Trophoblast cell (in vitro differentiated cells and primary cell): ENCODE results near the gene ALOX5AP.

Source experiments
- DNase-seq, 2 donors: peaks; one replicate each; pipeline ENCODE4 v3.0.0-alpha.2; 2016
- H2AFZ ChIP-seq: 2 replicates; pipeline ENCODE4 v1.6.1; 2013; ENCODE audit warnings: low read length, moderate library complexity, mild to moderate bottlenecking; ENCODE audit not compliant: insufficient read depth, poor library complexity
- H2AK5ac ChIP-seq: 2 replicates; pipeline ENCODE4 v1.6.1; 2013; ENCODE audit warnings: mild to moderate bottlenecking, low read length
- H2BK120ac ChIP-seq: 2 replicates; pipeline ENCODE4 v1.6.1; 2013; ENCODE audit warnings: low read length, mild to moderate bottlenecking, moderate library complexity; ENCODE audit not compliant: insufficient read depth, poor library complexity
- H2BK12ac ChIP-seq: 2 replicates; pipeline ENCODE4 v1.6.1; 2013; ENCODE audit warnings: mild to moderate bottlenecking, low read length, moderate library complexity
- H2BK5ac ChIP-seq: 2 replicates; pipeline ENCODE4 v1.6.1; 2013; ENCODE audit warnings: low read length, low read depth, moderate library complexity, mild to moderate bottlenecking; ENCODE audit not compliant: poor library complexity
- H3K14ac ChIP-seq: 2 replicates; pipeline ENCODE4 v1.6.1; 2013; ENCODE audit warnings: mild to moderate bottlenecking, low read length
- H3K18ac ChIP-seq: 2 replicates; pipeline ENCODE4 v1.6.1; 2013; ENCODE audit warnings: mild to moderate bottlenecking, low read length
- H3K23ac ChIP-seq: 2 replicates; pipeline ENCODE4 v1.6.1; 2013; ENCODE audit warnings: low read length
- H3K27ac ChIP-seq: 2 replicates; pipeline ENCODE4 v1.5.1; 2013; ENCODE audit warnings: low read depth, mild to moderate bottlenecking, inconsistent platforms, low read length, moderate library complexity
- H3K27me3 ChIP-seq: 2 replicates; pipeline ENCODE4 v1.6.1; 2013; ENCODE audit warnings: inconsistent platforms, mild to moderate bottlenecking, low read length, moderate library complexity; ENCODE audit not compliant: insufficient read depth
- H3K36me3 ChIP-seq, 2 experiments: 1 replicate in 1 of 2; 2 replicates in 1 of 2; pipeline ENCODE4 v1.6.1; 2013; ENCODE audit warnings: low read length in 2 of 2, mild to moderate bottlenecking in 2 of 2, moderate library complexity in 1 of 2; ENCODE audit not compliant: insufficient read depth in 2 of 2, control insufficient read depth in 1 of 2
- H3K4ac ChIP-seq: 2 replicates; pipeline ENCODE4 v1.6.1; 2013; ENCODE audit warnings: low read depth, mild to moderate bottlenecking, low read length, moderate library complexity
- H3K4me1 ChIP-seq, 2 experiments: 1 replicate in 1 of 2; 2 replicates in 1 of 2; pipeline ENCODE4 v1.6.1; 2013; ENCODE audit warnings: low read length in 2 of 2, mild to moderate bottlenecking in 2 of 2, moderate library complexity in 1 of 2; ENCODE audit not compliant: insufficient read depth in 2 of 2, control insufficient read depth in 1 of 2
- H3K4me2 ChIP-seq: 2 replicates; pipeline ENCODE4 v1.6.1; 2013; ENCODE audit warnings: inconsistent platforms, mild to moderate bottlenecking, low read length, moderate library complexity
- H3K4me3 ChIP-seq: 2 replicates; pipeline ENCODE4 v1.5.1; 2013; ENCODE audit warnings: mild to moderate bottlenecking, low read depth, low read length, inconsistent platforms
- H3K79me1 ChIP-seq: one replicate; pipeline ENCODE4 v1.6.1; 2013; ENCODE audit warnings: low read length
- H3K79me2 ChIP-seq: 2 replicates; pipeline ENCODE4 v1.6.1; 2013; ENCODE audit warnings: low read length, mild to moderate bottlenecking; ENCODE audit not compliant: control insufficient read depth, insufficient read depth, poor library complexity
- H3K9ac ChIP-seq: 2 replicates; pipeline ENCODE4 v1.6.1; 2013; ENCODE audit warnings: mild to moderate bottlenecking, low read length
- H3K9me3 ChIP-seq: 2 replicates; pipeline ENCODE4 v1.6.1; 2013; ENCODE audit warnings: low read depth, mild to moderate bottlenecking, control low read depth, inconsistent platforms, low read length; ENCODE audit not compliant: insufficient read depth
- H4K12ac ChIP-seq: 2 replicates; pipeline ENCODE4 v1.6.1; 2013; ENCODE audit warnings: low read depth, mild to moderate bottlenecking, low read length, moderate library complexity
- H4K8ac ChIP-seq: 2 replicates; pipeline ENCODE4 v1.6.1; 2013; ENCODE audit warnings: low read depth, mild to moderate bottlenecking, low read length, moderate library complexity
- H4K91ac ChIP-seq: one replicate; pipeline ENCODE4 v1.6.1; 2013; ENCODE audit warnings: low read depth, mild to moderate bottlenecking, low read length, moderate library complexity
- WGBS: extraction: QIAGEN DNeasy Blood & Tissue Kit; methylation state at CpG from one replicate; pipeline ENCODE4 v1.1.7; 2013; ENCODE audit warnings: missing lambda C conversion rate; ENCODE audit not compliant: insufficient read length, insufficient coverage; ENCODE audit errors: extremely low coverage; 5-methylcytosine and 5-hydroxymethylcytosine counted together

Gene ALOX5AP

DNA sequence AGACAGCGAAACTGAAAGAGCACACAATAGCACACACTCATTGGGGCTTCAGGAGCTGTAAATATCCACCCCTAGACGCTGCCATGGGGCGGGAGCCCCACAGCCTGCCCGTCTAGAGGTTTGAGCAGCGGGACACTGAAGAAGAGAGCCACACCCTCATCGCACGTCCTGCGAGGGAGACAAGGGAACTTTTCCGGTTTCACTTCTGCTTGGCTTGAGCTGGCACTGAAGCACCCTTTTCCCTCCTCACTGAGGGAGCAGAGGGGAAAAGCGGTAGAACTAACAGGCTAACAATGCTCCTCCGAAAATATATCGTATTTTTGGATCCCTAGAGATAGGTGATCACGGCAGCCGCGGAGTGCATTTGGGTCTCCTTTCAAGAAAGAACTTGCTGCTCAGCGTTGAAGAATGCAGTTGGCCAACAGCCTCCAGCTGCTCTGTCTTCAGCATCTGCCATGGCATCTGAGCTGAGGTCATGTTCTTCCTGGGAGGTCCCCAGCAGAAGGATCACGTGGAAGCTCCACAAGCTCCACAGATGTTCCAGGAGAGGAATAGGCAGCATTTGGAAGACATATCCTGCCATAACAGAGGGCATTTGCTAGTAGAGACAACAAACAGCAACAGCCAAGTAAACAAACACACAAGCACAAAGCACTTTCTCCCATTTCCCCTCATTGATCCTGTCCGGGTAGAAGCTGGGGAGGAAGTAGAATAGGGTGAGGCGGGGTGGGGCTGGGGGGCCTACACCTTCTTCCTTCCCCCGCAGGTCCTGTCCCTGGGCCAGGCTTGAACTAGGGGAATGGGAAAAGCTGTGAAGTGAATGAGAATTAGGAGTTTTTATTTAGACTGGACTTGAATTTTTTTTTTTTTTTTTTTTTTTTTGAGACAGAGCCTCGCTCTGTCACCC, 44.8 kb upstream of the ALOX5AP start:
- H4K8ac ChIP-seq: no peak overlapping the region
- H2BK120ac ChIP-seq: no peak overlapping the region
- peaks cover 3% of the 10 kb centered on the region for H3K79me1 ChIP-seq
- no peaks in the 10 kb centered on the region for H3K27me3 ChIP-seq
- H3K4ac ChIP-seq: no peak overlapping the region
- no peak overlapping the region for H2AK5ac ChIP-seq
- H3K27ac ChIP-seq: no peak overlapping the region
- WGBS: no CpG with 5 or more reads among the region's 21 CpGs
- H3K4me3 ChIP-seq: no peak overlapping the region
- H3K36me3 ChIP-seq: no peaks in the 10 kb centered on the region
- H3K79me2 ChIP-seq: peaks cover 2% of the 10 kb centered on the region
- no peaks in the 10 kb centered on the region for H3K9me3 ChIP-seq
- H3K18ac ChIP-seq: no peak overlapping the region
- no peak overlapping the region for H3K4me2 ChIP-seq
- no peak overlapping the region for H3K9ac ChIP-seq
- no peak overlapping the region for H3K23ac ChIP-seq
- no peak overlapping the region for H2BK5ac ChIP-seq
- no peak overlapping the region for H4K91ac ChIP-seq
- DNase-seq: peak; percentile 92 to 93
- peak overlapping the region; percentile 63 for H2AFZ ChIP-seq
- H2BK12ac ChIP-seq: peak overlapping the region; percentile 45
- H4K12ac ChIP-seq: no peak overlapping the region
- peaks cover 0 to 6% of the 10 kb centered on the region in 2 experiments for H3K4me1 ChIP-seq
- H3K14ac ChIP-seq: no peak overlapping the region

DNA sequence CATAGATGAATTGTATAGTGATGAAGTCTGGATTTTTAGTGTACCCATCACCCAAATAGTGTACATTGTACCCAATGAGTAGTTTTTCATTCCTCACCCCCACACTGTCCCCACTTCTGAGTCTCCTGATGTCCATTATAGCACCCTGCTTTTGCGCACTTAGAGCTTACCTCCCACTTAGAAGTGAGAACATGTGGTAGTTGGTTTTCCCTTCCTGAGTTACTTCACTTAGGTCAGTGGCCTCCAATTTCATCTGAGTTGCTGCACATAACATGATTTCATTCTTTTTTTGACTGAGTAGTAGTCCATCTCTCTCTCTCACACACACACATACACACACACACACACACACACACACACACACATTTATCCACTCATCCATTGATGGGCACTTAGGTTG, 43.2 kb upstream of the ALOX5AP start:
- Histone ChIP-seq H3K79me1 (peaks cover 6% of the 10 kb centered on the region), H3K18ac (no peak overlapping the region), H4K12ac (no peak overlapping the region), H4K8ac (no peak overlapping the region), H4K91ac (no peak overlapping the region), H2BK12ac (no peak overlapping the region), H2AFZ (no peak overlapping the region), H3K79me2 (peaks cover 2% of the 10 kb centered on the region), H3K9me3 (no peaks in the 10 kb centered on the region), H2BK120ac (no peak overlapping the region), H2BK5ac (no peak overlapping the region), H3K4me2 (no peak overlapping the region), H3K27ac (no peak overlapping the region), H3K4me3 (no peak overlapping the region), H3K23ac (no peak overlapping the region), H3K4me1 (peaks cover 10 to 14% of the 10 kb centered on the region in 2 experiments), H3K27me3 (no peaks in the 10 kb centered on the region), H3K14ac (no peak overlapping the region), H3K4ac (no peak overlapping the region), H2AK5ac (no peak overlapping the region), H3K9ac (no peak overlapping the region), H3K36me3 (no peaks in the 10 kb centered on the region)
- no peak for DNase-seq
- no CpG with 5 or more reads among the region's 1 CpG for WGBS

DNA sequence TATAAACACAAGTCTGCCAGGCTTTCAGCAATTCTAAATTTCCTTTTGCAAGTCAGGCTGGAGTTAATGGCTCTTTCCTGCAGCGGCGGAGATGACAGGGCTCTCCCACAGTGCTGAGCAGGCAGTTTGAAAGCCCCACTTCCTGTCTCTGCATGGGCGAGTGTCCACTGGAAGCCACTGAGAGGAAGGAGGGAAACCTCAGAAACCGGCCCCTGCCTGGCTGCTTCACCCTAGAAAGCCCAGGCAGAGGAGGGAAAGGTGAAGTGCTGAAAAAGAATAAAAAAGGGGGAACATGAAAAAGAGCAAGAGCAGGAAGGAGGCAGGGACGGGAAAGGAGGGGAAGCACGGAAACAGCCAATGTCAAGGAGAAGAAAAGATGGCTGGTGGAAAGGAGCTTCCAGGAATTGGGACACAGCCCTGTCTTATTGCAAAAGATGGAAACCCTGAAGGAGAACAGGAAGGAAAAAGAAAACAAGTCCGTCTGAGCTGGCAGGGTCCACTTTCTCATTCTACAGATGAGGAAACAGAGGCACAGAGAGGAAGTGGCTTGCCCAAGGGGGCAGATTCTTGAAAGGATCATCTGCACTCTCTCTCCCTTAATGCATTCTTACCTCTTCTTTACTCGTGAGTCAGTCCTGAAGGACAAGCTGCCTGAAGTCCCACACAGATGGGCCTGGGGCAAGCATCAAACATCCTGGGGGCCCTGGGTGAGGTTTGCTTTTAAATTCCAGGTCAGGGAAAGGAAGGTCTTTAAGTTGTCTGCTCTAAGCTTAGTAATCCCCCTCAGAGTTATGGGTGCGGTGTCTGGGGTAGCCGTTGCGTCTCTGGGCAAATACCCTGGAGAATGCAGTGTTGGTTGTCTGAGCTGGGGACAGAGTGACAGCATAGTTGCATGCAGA, 38.8 kb upstream of the ALOX5AP start:
- H3K18ac ChIP-seq: no peak overlapping the region
- no peaks in the 10 kb centered on the region for H3K9me3 ChIP-seq
- H3K4me2 ChIP-seq: no peak overlapping the region
- peak overlapping the region; percentile 30 for H4K91ac ChIP-seq
- no peak overlapping the region for H3K4me3 ChIP-seq
- H3K27ac ChIP-seq: peak overlapping the region; percentile 22
- peak overlapping the region; percentile 1 for H2BK5ac ChIP-seq
- no peak overlapping the region for H3K9ac ChIP-seq
- peak overlapping the region; percentile 1 for H2BK120ac ChIP-seq
- H3K4me1 ChIP-seq: peaks cover 11 to 13% of the 10 kb centered on the region in 2 experiments
- no peak overlapping the region for H3K23ac ChIP-seq
- no peaks in the 10 kb centered on the region for H3K79me2 ChIP-seq
- H2AFZ ChIP-seq: no peak overlapping the region
- WGBS: no CpG with 5 or more reads among the region's 11 CpGs
- no peak overlapping the region for H4K8ac ChIP-seq
- no peaks in the 10 kb centered on the region for H3K27me3 ChIP-seq
- no peak overlapping the region for H4K12ac ChIP-seq
- peaks cover 6% of the 10 kb centered on the region for H3K79me1 ChIP-seq
- no peak overlapping the region for H2BK12ac ChIP-seq
- no peaks in the 10 kb centered on the region for H3K36me3 ChIP-seq
- DNase-seq: no peak
- H2AK5ac ChIP-seq: no peak overlapping the region
- no peak overlapping the region for H3K14ac ChIP-seq
- no peak overlapping the region for H3K4ac ChIP-seq

DNA sequence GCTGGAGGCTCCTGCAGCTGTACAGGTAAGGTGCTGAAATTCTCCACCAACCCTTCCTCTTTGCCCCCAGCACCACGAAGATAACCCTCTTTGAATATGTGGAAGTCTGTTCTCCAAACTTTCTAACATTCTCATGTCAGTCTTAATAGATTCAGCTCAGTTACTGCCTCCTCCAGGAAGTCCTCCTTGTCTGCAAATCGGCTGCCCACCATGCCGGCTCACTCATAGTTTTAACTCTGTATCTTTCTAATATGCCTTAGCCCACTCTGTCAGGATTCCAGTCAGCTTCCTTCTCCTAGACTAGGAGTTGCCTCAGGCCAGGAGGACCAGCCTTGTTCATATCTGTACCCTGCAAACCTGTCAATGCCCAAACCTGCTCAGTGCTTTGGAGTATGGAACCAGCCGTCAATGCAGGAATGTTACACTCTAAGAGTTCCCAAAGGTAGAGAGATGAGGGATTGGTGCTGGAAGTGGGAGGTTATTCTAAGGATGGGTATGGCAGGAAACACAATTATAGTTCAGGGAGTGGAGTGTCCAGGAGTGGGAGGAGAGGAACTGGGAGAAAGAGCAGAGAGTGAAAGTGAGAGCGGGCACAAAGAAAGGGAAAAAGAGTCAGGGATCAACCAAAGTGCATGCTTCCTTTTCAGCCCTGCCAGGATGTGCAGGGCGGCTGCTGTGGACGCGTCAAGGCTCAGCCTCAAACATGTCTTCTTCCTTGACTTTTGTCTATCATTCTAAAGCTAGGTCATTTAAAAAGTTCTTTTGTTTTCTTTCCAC, 38.0 kb upstream of the ALOX5AP start:
- H3K9ac ChIP-seq: no peak overlapping the region
- no peak overlapping the region for H4K91ac ChIP-seq
- no peak overlapping the region for H3K4ac ChIP-seq
- no peak overlapping the region for H3K4me3 ChIP-seq
- no peak overlapping the region for H2BK12ac ChIP-seq
- H4K12ac ChIP-seq: no peak overlapping the region
- no peak for DNase-seq
- H3K9me3 ChIP-seq: no peaks in the 10 kb centered on the region
- no peak overlapping the region for H2AFZ ChIP-seq
- H3K4me2 ChIP-seq: no peak overlapping the region
- H2BK5ac ChIP-seq: no peak overlapping the region
- no peak overlapping the region for H3K14ac ChIP-seq
- no peaks in the 10 kb centered on the region for H3K27me3 ChIP-seq
- no peak overlapping the region for H4K8ac ChIP-seq
- no peak overlapping the region for H3K18ac ChIP-seq
- H2BK120ac ChIP-seq: no peak overlapping the region
- H2AK5ac ChIP-seq: no peak overlapping the region
- H3K23ac ChIP-seq: no peak overlapping the region
- no CpG with 5 or more reads among the region's 8 CpGs for WGBS
- no peaks in the 10 kb centered on the region for H3K36me3 ChIP-seq
- no peak overlapping the region for H3K27ac ChIP-seq
- peaks cover 6% of the 10 kb centered on the region for H3K79me1 ChIP-seq
- H3K4me1 ChIP-seq: peaks cover 11 to 13% of the 10 kb centered on the region in 2 experiments
- H3K79me2 ChIP-seq: no peaks in the 10 kb centered on the region
